ENCODE results near the gene HEPHL1. TPM values are rescaled to one million over a fixed set of nuclear protein-coding genes. Genes with fewer than 3 reads are reported as not detected.

HEPHL1 gene, protein sequence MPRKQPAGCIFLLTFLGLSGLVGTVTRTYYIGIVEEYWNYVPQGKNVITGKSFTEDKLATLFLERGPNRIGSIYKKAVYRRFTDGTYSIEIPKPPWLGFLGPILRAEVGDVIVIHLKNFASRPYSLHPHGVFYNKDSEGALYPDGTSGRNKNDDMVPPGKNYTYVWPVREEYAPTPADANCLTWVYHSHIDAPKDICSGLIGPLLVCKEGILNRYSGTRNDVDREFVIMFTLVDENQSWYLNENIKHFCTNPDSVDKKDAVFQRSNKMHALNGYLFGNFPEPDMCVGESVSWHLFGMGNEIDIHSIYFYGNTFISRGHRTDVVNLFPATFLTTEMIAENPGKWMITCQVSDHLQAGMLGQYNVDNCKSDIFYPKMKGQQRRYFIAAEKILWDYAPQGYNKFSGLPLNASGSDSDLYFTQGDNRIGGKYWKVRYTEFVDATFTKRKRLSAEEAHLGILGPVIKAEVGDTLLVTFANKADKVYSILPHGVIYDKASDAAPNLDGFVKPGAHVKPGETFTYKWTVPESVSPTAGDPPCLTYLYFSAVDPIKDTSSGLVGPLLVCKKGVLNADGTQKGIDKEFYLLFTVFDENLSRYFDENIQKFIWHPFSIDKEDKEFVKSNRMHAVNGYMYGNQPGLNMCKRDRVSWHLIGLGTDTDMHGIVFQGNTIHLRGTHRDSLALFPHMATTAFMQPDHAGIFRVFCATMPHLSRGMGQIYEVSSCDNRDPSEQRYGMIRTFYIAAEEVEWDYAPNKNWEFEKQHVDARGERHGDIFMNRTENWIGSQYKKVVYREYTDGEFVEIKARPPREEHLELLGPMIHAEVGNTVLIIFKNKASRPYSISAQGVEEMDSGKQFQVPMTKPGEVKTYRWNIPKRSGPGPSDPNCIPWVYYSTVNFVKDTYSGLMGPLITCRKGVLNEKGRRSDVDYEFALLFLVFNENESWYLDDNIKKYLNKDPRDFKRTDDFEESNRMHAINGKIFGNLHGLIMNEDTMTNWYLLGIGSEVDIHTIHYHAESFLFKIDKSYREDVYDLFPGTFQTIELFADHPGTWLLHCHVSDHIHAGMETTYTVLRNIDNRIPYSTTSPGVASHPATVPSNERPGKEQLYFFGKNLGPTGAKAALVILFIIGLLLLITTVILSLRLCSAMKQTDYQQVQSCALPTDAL
- under 0.01 TPM in 2 replicates for total RNA-seq

DNA sequence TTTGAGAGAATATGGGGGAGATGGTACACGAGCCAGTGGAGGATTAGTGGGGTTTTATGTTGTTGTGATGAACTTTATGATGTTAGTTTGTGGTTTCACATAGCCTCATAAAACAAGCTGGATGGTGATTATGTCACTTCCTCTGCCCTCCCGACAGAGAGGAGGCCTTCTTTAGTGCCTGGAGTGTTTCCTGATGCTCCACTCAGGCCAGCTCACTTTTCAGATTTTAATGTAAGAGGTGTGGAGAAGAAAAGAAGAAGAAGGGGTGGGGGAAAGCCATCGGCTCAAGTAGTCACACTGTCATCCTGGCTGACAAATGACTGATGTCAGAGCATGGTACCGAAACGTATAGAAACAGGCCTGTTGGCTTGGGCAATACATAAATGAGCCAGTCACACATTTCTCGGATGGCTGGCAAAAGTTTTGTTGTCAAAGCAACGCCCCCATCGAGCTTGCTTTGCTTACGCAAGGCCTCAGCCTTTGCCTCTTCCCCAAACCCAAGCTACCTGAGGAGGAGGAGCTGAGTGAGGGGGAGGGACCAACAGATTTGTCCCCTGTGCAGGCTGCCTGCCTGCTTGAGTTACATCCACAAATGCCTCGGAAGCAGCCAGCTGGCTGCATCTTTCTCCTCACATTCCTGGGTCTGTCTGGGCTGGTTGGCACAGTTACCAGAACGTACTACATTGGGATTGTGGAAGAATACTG is at the start of gene HEPHL1:
Gene HEPHL1, plus strand, starts transcription at position 578 of the 705 bp plus-strand sequence. Its CDS starts 15 bp downstream, at position 593.

DNA sequence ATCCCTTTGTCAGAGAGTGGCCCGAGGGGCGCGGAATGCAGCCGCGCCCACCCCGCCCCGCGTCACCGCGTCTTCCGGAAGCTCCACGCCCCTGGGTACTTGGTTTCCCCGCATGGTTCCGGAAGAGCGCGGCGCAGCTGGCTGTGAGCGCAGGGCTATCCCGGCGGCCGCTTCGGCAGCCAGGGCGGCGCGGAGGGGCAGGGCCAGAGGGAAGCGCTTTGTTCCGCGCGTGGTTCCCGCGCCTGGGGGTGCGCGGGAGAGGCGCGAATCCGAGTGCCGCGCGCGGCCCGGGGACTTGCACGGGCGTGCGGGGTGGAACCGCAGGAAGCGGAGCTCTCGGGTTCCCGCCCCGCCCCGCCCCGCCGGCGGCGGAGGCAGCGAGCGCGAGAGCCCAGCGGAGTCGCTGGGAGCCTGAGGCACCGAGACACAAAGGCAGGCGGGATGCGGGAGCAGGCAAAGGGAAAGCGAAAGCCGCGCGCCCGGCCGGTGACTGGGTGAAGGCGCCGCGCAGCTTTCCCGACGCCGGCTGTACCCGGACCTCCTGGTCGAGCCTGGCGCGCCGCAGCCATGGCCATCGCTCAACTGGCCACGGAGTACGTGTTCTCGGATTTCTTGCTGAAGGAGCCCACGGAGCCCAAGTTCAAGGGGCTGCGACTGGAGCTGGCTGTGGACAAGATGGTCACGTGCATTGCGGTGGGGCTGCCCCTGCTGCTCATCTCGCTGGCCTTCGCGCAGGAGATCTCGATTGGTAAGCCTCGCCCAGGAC is 107.8 kb downstream of the HEPHL1 start, which contains the start of gene PANX1:
Gene PANX1, plus strand, starts transcription at position 96 of the 766 bp plus-strand sequence. Its CDS starts 472 bp downstream, at position 568.

Small RNA genes within 50 kb of the gene (small RNA-seq; reads per million reads assigned to genes)
- not detected for gene AP002795.1

Other genes with a start within 250 kb of the HEPHL1 start
- 36.9 and 39.6 TPM in 2 replicates for gene MED17, start 237.1 kb upstream of the HEPHL1 start, total RNA-seq
- gene VSTM5, start 170.7 kb upstream of the HEPHL1 start, total RNA-seq: 0.19 and 0.33 TPM in 2 replicates
- 20.3 and 31.9 TPM in 2 replicates for gene PANX1, start 107.5 kb downstream of the HEPHL1 start, total RNA-seq